Testis (tissue), 2 donors: ENCODE results near the gene ARRDC5.

Source experiments
- POLR2A ChIP-seq: fragments of 450-650 bp; IDR thresholded peaks from one replicate; pipeline ENCODE4 v1.6.1; 2017; ENCODE audit warnings: antibody characterized with exemption, mild to moderate bottlenecking, moderate library complexity
- TF ChIP-seq, protein P1 (sequence below), 3 experiments: fragments of 450-650 bp in 2 of 3; fragments of 200-600 bp in 1 of 3; sonication (generic) in 1 of 3; IDR thresholded peaks; one replicate each; pipeline ENCODE4 v1.5.1; 2016 to 2019; ENCODE audit warnings: antibody characterized with exemption in 3 of 3, mild to moderate bottlenecking in 2 of 3, moderate library complexity in 1 of 3

DNA sequence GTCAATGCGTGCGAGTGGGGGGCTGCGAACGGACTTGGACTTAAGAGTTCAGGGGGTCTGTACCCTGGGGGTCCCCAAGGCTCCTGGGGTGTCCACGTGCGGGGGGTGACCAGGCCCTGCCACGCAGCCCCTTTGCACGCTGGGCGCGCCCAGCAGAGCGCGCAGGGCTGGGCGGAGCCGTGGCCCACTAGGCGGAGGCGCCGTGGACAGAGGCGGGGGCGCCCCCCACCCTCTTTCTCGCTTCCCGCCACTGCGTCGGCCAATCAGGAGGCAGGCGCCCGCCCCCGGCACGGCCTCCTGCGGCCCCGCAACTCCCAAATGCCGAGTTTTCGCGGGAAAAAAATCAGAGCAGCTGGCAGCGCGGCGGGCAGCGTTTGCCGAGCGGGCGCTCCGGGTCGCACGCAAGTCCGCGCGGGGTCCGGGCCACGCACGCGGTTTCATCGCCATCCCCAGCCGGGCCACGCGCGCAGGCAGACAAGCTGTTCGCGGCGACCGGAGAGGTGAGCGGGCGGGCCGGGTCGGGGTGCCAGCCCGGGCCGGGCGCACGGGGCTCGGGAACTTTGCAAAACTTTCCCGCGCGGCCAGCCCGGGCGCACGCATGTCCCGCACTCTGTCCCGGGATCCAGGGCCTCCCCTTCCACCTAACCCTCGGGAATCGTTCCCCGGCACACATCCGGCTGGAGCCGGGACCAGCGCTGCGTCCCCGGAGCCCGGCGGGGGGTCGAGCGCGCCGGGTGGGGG lies 6.6 kb upstream of the ARRDC5 start, which contains the start of gene UHRF1:
- TF ChIP-seq, protein P1, sequence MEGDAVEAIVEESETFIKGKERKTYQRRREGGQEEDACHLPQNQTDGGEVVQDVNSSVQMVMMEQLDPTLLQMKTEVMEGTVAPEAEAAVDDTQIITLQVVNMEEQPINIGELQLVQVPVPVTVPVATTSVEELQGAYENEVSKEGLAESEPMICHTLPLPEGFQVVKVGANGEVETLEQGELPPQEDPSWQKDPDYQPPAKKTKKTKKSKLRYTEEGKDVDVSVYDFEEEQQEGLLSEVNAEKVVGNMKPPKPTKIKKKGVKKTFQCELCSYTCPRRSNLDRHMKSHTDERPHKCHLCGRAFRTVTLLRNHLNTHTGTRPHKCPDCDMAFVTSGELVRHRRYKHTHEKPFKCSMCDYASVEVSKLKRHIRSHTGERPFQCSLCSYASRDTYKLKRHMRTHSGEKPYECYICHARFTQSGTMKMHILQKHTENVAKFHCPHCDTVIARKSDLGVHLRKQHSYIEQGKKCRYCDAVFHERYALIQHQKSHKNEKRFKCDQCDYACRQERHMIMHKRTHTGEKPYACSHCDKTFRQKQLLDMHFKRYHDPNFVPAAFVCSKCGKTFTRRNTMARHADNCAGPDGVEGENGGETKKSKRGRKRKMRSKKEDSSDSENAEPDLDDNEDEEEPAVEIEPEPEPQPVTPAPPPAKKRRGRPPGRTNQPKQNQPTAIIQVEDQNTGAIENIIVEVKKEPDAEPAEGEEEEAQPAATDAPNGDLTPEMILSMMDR (IDR thresholded peaks at IDR 0.05): no peak
- no peak for TF ChIP-seq POLR2A
